SK-N-SH (cell line): Measurements from ENCODE around the gene FOXK2.

Source experiments
- CTCF ChIP-seq: fragments of 200-600 bp; sonication (generic); IDR thresholded peaks from 2 replicates; pipeline ENCODE4 v1.6.1; 2017; ENCODE audit warnings: antibody characterized with exemption, mild to moderate bottlenecking, moderate library complexity
- EP300 ChIP-seq, 2 experiments: IDR thresholded peaks; 2 replicates each; pipeline versions ENCODE4 v1.4.0 to v1.6.1; 2012; ENCODE audit warnings: borderline replicate concordance in 1 of 2, low read depth in 1 of 2, low read length in 1 of 2
- RAD21 ChIP-seq: IDR thresholded peaks from 2 replicates; pipeline ENCODE4 v1.6.1; 2012; ENCODE audit warnings: mild to moderate bottlenecking, low read length
- RFX5 ChIP-seq: IDR thresholded peaks from 2 replicates; pipeline ENCODE4 v1.6.1; 2012; ENCODE audit warnings: mild to moderate bottlenecking, improper control_type of control experiment, low read length
- SIN3A ChIP-seq: IDR thresholded peaks from 2 replicates; pipeline ENCODE4 v1.6.1; 2012; ENCODE audit warnings: low read depth, mild to moderate bottlenecking, low read length, moderate library complexity, borderline replicate concordance
- SMC3 ChIP-seq: IDR thresholded peaks from 2 replicates; pipeline ENCODE4 v1.6.1; 2012; ENCODE audit warnings: low read depth, low read length, improper control_type of control experiment
- TEAD4 ChIP-seq: IDR thresholded peaks from 2 replicates; pipeline ENCODE4 v1.4.0; 2012; ENCODE audit warnings: mild to moderate bottlenecking, borderline replicate concordance; ENCODE audit not compliant: insufficient read depth
- YY1 ChIP-seq: IDR thresholded peaks from 2 replicates; pipeline ENCODE4 v1.4.0; 2012; ENCODE audit warnings: low read depth, mild to moderate bottlenecking
- ZBTB33 ChIP-seq: IDR thresholded peaks from 2 replicates; pipeline ENCODE4 v1.4.0; 2012; ENCODE audit warnings: low read depth, borderline replicate concordance

- TF ChIP-seq CTCF (no peak), ZBTB33 (peak; percentile 80; the same call in 1 of the 2 replicates), RAD21 (no peak), RFX5 (peak; percentile 39; the same call in 1 of the 2 replicates), YY1 (no peak; the same call in 1 of the 2 replicates), SMC3 (no peak), SIN3A (peak; percentile 33; the same call in 1 of the 2 replicates), TEAD4 (no peak), EP300 (IDR thresholded peaks at IDR 0.05; ENCODE audit: borderline replicate concordance in 1 of 2, low read depth in 1 of 2, low read length in 1 of 2) (peak in 1 of 2 experiments; percentile 45; a peak in 1 of 4 replicates)
These were observed at the start of gene FOXK2 for GRCh38 chr17:82518826-82519810.
